Measurements from ENCODE around the gene FYTTD1. TPM values are rescaled to one million over a fixed set of nuclear protein-coding genes. Genes with fewer than 3 reads are reported as not detected.

FYTTD1 gene
- total RNA-seq, 2 donors from 2014 or later = 23.1 to 29.4 TPM

DNA sequence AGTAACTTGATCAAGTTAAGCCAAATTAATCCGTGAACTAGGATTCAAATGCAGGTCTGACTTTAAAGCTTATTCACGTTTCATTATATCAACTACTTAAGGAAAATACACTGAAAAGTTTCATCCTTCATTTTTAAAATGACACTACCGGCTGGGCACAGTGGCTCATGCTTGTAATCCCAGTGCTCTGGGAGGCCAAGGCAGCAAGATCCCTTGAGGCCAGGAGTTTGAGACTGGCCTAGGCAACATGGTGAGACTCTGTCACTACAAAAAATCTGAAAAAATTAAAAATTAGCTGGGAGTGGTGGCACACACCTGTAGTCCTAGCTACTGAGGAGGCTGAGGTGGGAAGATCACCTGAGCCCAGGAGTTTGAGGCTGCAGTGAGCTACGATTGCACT is 16.6 kb upstream of the FYTTD1 start:
- no peaks in the 10 kb centered on the region for H3K9me3 Mint-ChIP-seq
- ATAC-seq = no peak

GRCh38 chr3:197734667-197735318 is 14.9 kb upstream of the FYTTD1 start:
- Mint-ChIP-seq H3K27ac (peak overlapping the region; percentile 28 to 65), H3K9me3 (no peaks in the 10 kb centered on the region), H3K36me3 (peaks cover 0 to 11% of the 10 kb centered on the region in 2 donors)
- ATAC-seq = no peak
- no peak for DNase-seq (ENCODE audit: low spot score in 2 of 2)

More for the DNA sequence above, 16.6 kb upstream of the FYTTD1 start:
- DNase-seq (ENCODE audit: low spot score in 2 of 2) = no peak
- Mint-ChIP-seq H3K36me3 (peaks cover 0 to 11% of the 10 kb centered on the region in 2 donors), H3K27ac (no peak overlapping the region)

GRCh38 chr3:197736010-197736490 is 13.6 kb upstream of the FYTTD1 start:
- Mint-ChIP-seq H3K9me3 (no peaks in the 10 kb centered on the region), H3K36me3 (peaks cover 0 to 11% of the 10 kb centered on the region in 2 donors), H3K27ac (peak overlapping the region; percentile 92 to 94)
- peak; percentile 54 to 72 for DNase-seq (ENCODE audit: low spot score in 2 of 2)
- ATAC-seq = peak; percentile 13 to 47

DNA sequence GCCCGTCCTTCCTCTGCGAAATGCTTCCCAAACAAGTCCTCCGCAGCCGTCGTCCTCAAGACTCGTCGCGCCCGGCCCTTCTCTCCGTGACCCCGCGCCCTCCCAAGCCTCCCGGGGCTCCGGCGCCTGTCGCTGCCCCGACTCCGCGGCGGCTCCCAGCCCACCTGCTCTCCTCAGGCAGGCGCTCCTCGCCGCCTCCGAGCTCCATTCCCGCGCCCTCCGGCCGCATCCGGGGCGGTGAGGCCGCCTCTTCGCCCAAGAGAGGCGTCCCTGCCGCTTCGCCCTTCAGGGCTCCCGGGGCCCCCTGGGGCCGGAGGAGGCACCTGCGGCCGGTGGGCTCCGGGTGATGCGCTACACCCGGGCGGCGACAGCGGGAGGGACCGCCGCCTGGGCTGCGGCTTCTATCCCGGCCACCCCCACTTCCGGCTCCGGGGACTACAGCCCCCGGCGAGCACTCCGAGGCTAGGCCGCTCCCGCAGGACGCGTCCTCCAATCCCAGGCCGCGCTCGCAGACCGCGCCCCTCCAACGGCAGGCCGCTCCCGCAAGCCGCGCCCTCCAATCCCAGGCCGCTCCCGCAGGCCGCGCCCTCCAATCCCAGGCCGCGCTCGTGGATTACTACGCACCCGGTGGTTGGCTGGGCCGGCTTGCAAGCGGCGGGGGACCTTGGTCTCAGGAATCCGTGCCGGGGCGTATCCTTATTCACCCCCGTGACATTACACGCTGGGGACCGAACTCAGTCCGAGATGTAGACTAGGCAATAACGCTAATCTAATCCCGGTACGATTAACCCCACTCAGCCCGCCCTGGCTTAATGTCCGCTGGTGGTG is 13.0 kb upstream of the FYTTD1 start, which contains the start of gene RUBCN:
Gene RUBCN (minus strand): TSS at position 414 of the 828 bp plus-strand sequence. CDS start 185 bp downstream, at position 229.
- Mint-ChIP-seq H3K9me3 (no peaks in the 10 kb centered on the region), H3K27ac (peak within 1 kb of the TSS; percentile 92 to 94), H3K36me3 (peaks cover 0 to 11% of the 10 kb centered on the region in 2 donors)
- peak; percentile 94 to 97 for ATAC-seq
- peak; percentile 94 to 96 for DNase-seq (ENCODE audit: low spot score in 2 of 2)

- Mint-ChIP-seq H3K9me3 (no peaks in the 10 kb centered on the region), H3K36me3 (peaks cover 0 to 11% of the 10 kb centered on the region in 2 donors), H3K27ac (peak overlapping the region; percentile 91 to 92)
- DNase-seq (ENCODE audit: low spot score in 2 of 2) (no peak), ATAC-seq (no peak)
Measured at GRCh38 chr3:197737319-197737649, 12.4 kb upstream of the FYTTD1 start.

- ATAC-seq = no peak
- peak overlapping the region in 1 of 2 donors; percentile 92 for H3K27ac Mint-ChIP-seq
- peaks cover 0 to 11% of the 10 kb centered on the region in 2 donors for H3K36me3 Mint-ChIP-seq
- DNase-seq (ENCODE audit: low spot score in 2 of 2) = no peak
- H3K9me3 Mint-ChIP-seq = no peaks in the 10 kb centered on the region
Measured at GRCh38 chr3:197737749-197738462, 11.8 kb upstream of the FYTTD1 start.

- H3K9me3 Mint-ChIP-seq = no peaks in the 10 kb centered on the region
- ATAC-seq = no peak
- no peak for DNase-seq (ENCODE audit: low spot score in 2 of 2)
- H3K36me3 Mint-ChIP-seq = no peaks in the 10 kb centered on the region
- H3K27ac Mint-ChIP-seq = no peak overlapping the region
Measured at GRCh38 chr3:197742787-197743186, 6.9 kb upstream of the FYTTD1 start.

GRCh38 chr3:197746209-197746608 is 3.5 kb upstream of the FYTTD1 start:
- H3K36me3 Mint-ChIP-seq = peaks cover 7 to 8% of the 10 kb centered on the region in 2 donors
- no peaks in the 10 kb centered on the region for H3K9me3 Mint-ChIP-seq
- DNase-seq (ENCODE audit: low spot score in 2 of 2) = no peak
- H3K27ac Mint-ChIP-seq = no peak overlapping the region
- no peak for ATAC-seq

DNA sequence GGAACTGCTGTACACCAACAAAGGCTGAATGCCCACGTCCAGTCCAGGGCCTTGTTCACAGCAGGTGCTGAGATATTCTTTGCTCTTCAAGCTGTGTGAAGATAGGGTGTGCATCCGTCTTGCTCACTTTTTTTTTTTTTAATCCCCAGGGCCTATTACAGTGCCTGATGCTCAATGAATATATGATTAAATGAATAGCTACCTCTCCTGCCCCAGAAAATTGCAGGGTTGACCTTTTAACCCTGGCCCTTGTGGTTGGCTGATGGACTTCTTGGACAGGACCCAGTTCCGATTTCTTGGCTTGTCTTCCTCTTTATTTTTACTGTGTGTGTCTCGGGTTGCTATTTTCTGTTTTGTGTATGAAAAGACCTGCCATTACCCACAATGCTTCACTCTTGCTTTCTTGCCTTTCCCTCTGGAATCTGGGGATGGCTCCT is 2.9 kb upstream of the FYTTD1 start:
- Mint-ChIP-seq H3K9me3 (no peaks in the 10 kb centered on the region), H3K27ac (no peak overlapping the region)
- no peak for ATAC-seq

DNA sequence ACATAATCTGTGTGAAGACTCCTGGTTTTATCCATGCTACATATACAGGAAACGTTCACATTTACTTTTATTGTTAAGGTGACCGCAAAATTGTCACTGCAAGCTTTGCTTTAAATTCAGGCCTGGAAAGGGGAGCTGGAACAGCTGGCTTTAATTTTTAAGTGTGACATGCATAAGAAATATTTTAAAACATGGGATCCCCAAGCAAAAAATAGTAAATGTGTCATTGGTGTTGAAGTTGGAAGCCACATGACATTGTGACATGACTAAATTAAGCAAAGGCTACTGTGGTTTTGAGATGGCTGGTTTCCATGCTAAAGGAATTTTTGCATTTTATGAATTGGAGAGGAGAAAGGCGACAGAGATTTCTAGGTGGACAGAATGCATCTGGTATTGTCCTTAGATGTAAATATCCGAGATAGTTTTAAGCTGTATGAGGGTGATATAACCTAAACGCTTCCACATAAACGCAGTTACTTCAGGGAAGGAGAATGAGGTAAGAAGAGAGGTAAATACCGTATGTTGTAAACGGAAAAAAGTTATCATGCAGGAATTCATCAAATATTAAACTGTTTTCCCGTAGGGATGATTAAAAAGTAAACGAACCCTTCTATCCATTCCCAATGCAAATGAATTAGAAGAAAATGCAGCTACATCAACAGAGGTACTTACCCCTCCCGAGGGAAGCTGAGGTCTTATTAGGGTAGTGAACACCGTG is 927 bp upstream of the FYTTD1 start:
- Mint-ChIP-seq H3K27ac (peak overlapping the region in 1 of 2 donors; percentile 90), H3K9me3 (no peaks in the 10 kb centered on the region), H3K36me3 (peaks cover 9 to 10% of the 10 kb centered on the region in 2 donors)
- DNase-seq (ENCODE audit: low spot score in 2 of 2) (no peak), ATAC-seq (no peak)

More for the DNA sequence above, 2.9 kb upstream of the FYTTD1 start:
- no peak for DNase-seq (ENCODE audit: low spot score in 2 of 2)
- peaks cover 9 to 10% of the 10 kb centered on the region in 2 donors for H3K36me3 Mint-ChIP-seq

- DNase-seq (ENCODE audit: low spot score in 2 of 2) (no peak), ATAC-seq (peak; percentile 39 to 65)
- Mint-ChIP-seq H3K36me3 (peaks cover 9 to 10% of the 10 kb centered on the region in 2 donors), H3K9me3 (no peaks in the 10 kb centered on the region), H3K27ac (peak overlapping the region; percentile 90 to 95)
Measured at GRCh38 chr3:197749315-197749600, 425 bp upstream of the FYTTD1 start.

DNA sequence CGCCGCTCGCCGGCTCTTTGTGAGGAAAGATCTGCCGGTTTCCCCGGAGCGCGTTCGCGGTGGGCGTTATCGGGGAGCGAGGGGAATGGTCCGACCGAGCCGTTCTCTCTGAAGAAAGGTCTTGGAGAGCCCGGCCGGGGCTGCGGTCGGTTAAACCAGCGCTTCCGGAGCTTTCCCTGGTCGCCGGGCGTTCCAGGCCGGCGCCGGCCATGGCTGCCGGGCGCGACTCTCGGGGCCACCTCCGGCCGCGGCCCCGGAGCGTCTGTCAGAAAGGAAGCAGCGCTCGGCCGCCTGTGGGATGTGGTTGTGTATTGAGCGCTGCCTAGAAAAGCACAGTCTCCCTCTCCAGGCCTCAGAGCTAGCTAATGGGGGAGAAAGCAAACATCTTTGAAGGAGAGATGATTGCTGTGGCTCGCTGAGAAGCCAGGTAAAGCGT is 731 bp downstream of the FYTTD1 start:
- peak; percentile 56 to 70 for DNase-seq (ENCODE audit: low spot score in 2 of 2)
- Mint-ChIP-seq H3K27ac (peak overlapping the region; percentile 90 to 92), H3K36me3 (peaks cover 9 to 10% of the 10 kb centered on the region in 2 donors), H3K9me3 (no peaks in the 10 kb centered on the region)
- ATAC-seq = peak; percentile 46 to 72

DNA sequence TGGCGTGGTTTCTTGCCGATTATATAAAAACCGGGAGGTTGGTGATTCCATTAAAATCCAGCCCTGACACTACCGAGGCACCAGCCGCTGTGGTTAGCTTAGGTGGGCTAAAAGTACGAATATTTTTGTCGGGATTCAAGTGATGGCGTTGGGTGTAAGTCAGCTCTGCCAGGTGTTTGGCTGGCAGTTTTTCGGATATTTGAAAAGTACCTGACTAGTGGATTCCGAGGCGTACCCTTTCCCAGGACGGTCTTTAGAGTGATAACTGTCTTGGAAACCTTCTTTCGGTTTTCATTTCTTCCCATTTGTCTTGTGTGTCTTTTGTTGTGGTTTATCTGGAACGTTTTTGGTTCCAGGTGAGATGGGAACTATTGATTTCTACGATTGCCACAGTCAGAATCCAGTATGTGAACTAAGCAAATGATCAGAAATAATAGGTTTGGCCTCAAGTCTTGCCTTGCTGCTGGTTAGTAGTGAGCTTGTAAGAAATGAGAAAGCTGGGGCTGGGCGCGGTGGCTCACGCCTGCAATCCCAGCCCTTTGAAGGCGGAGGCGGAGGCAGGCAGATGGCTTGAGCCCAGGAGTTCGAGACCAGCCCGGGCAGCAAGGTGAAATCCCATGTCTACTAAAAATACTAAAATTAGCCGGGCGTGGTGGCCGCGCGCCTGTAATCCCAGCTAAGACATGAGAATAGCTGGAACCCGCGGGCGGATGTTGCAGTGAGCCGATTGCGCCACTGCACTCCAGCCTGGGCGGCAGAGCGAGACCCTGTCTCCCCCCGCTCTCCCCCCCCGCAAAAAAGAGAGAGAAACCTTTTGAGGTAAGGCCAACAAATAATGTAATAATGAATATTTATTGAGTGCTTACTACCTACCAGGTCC is 1.4 kb downstream of the FYTTD1 start:
- Mint-ChIP-seq H3K36me3 (peaks cover 9 to 10% of the 10 kb centered on the region in 2 donors), H3K27ac (peak overlapping the region; percentile 90 to 92), H3K9me3 (no peaks in the 10 kb centered on the region)
- ATAC-seq = peak in 1 of 2 donors; percentile 12
- peak; percentile 30 to 64 for DNase-seq (ENCODE audit: low spot score in 2 of 2)

DNA sequence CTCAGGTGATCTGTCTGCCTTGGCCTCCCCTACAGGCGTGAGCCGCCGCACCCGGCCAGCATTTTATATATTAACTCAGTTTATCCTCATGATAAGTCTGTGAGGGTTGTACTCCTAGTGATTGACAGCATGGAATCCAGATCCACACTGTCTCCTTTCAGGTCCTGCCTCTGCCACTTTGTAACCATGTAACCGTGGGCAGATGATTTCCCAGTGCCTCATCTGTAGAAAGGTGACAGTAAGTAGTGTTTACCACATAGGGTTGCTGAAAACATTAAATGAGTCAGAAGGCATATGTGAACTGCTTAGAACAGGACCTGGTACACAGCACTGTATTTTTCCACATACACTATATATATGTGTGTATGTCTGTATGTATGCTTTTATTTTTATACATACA is 2.4 kb downstream of the FYTTD1 start:
- Mint-ChIP-seq H3K27ac (peak overlapping the region; percentile 82 to 90), H3K36me3 (peaks cover 9 to 10% of the 10 kb centered on the region in 2 donors), H3K9me3 (no peaks in the 10 kb centered on the region)
- DNase-seq (ENCODE audit: low spot score in 2 of 2) (peak in 1 of 2 donors; percentile 25), ATAC-seq (peak; percentile 25 to 59)

DNA sequence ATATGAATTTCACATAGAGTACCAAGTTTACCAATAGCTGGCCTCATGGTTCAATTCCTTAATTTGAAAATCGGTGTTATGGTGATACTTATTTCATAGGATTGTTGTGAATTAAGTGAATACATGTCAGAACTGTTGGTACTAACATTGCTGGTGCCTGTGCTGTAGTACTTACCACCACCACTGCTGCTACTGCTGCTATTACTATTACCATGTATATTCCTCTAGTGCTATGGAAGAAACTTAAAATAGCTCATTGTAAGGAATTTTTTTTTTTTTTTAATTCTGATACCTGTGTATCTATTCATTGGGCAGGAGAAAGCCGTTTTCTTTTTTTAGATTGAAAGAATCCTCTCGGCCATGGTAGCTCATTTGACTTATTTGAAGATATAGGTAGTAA is 3.6 kb downstream of the FYTTD1 start:
- Mint-ChIP-seq H3K27ac (peak overlapping the region in 1 of 2 donors; percentile 55), H3K36me3 (peaks cover 9 to 10% of the 10 kb centered on the region in 2 donors), H3K9me3 (no peaks in the 10 kb centered on the region)
- DNase-seq (ENCODE audit: low spot score in 2 of 2) (no peak), ATAC-seq (no peak)
